HG03103 (cell line): ENCODE results near the gene ANXA2.
"Not testable (repeated sequence)": the region's sequence is repeated elsewhere in the genome, so short reads cannot be mapped to it uniquely, and the experiment has no call there.

Experiments used
- ATAC-seq: cut with Tn5 transposase; IDR thresholded peaks from one replicate; pipeline ENCODE4 v1.9.1; 2021; ENCODE audit warnings: low read depth; ENCODE audit not compliant: unreplicated experiment

The ANXA2 gene

DNA sequence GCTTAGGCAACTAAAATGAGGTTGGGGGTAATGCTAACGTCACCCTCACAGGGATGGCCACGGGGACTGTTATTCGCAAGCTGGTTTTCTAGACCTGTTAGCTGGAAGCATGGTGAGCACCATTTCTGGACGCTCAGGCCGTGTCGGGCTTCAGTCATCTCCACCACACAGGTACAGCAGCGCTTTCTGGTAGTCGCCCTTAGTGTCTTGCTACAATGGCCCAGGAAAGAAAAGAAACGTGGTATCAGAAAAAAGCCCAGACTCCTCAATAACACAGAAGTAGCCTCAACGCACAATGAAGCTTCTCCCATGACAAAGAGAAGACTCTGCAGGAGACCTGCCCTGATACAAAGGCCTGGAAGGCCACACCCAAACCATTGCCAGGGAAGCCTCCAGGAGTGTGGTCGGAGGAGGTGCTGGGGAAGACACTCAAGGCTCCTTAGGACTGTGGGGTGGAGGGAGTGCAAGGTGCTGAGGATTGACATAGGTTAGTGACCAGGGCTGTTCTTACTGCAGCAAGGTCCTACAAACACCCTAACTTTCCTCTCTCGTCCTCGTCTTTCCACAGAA is 50.2 kb downstream of the ANXA2 start:
- no peak for ATAC-seq

DNA sequence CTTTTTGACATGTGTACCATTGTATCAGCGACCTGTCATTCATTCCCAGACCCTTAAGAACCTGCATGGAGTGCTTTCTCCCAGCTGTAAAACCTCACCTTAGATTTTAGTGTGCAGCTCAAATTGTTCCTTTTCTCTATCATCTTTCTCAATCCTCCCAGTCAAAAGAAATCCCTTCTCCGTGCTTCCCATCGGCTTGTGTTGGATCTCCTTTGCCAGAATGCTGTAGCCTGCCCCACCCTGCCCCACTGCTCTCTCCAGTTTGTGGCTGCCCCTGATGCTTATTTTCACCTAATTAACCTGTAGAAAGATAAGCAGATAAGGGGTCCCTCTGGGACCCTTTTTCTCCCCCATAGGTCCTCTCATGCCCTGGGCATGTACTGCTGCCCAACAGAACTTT is 51.1 kb downstream of the ANXA2 start:
- ATAC-seq, result no peak

DNA sequence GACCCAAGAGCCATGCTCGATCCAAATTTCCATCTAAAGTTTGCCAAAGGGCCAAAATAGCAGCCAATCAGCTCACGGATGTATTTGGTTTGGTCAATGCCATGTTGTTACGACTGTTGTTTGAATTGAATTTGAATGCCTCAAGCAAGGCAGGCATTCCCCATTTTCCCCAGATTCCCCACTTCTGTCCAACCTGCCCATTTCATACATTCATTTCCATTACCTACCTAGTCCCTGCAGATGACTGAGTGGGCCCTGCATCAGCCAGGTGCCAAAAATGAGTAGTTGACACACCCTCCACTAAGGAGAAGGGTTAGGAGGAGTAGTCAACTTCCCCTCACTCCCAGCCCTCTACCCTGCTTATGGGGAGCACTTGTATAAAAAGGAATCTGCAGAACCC is 51.7 kb downstream of the ANXA2 start:
- ATAC-seq, result no peak

DNA sequence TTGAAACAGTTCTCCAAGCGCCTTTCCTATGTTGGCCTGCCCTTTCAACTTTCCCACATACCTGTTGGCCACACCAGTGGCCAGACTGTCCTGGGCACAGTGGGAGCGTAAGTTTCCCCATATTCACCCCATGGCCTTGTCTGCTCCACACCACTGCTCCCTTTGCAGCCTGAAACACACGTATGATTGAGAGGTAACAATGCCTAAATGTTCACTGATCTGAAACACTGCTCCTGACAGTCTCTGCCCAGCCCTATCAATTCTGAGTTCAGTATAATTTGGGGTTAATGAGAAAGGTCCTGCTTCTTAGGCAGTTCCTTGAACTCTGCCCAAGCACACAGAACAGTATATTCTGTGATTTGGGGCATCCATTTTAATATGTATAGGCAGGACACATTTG is 52.2 kb downstream of the ANXA2 start:
- ATAC-seq, result no peak

DNA sequence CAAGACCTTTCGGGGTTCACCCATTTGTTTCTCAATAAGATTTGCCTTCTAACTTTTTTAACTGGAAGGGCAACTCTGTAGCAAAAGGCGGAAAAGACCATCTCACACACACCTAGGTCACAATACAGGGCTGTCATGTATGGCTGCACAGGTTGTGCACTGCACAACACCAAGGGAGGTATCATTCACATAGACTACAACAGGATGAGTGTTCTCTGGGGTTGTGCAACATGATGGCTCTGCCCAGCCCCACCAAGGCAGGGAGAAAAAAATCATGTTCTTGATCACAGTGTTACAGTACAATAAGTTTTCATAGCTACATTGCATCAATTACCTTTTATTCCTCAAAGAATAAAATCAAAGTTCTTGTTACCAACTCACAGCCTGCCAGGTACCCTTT is 52.8 kb downstream of the ANXA2 start:
- ATAC-seq, result no peak

DNA sequence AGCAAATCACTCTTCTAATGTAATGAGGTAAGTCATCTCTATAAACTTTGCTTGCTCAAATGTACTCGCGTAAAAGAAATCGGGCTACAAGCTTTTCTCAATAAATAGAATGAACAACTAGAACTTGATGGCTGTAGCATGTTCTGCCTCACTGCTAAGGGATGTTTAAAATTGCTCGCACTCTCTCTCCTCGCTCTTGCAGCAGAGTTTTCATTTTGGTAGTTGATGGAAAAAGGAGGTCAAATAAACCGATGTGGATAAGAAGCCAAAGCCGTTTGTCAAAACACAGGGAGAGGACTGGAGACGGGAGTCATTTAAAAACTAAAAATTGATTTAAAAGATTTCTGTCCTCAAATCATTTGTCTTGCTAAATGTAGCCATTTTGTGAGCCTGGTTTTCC is 53.3 kb downstream of the ANXA2 start:
- no peak for ATAC-seq

DNA sequence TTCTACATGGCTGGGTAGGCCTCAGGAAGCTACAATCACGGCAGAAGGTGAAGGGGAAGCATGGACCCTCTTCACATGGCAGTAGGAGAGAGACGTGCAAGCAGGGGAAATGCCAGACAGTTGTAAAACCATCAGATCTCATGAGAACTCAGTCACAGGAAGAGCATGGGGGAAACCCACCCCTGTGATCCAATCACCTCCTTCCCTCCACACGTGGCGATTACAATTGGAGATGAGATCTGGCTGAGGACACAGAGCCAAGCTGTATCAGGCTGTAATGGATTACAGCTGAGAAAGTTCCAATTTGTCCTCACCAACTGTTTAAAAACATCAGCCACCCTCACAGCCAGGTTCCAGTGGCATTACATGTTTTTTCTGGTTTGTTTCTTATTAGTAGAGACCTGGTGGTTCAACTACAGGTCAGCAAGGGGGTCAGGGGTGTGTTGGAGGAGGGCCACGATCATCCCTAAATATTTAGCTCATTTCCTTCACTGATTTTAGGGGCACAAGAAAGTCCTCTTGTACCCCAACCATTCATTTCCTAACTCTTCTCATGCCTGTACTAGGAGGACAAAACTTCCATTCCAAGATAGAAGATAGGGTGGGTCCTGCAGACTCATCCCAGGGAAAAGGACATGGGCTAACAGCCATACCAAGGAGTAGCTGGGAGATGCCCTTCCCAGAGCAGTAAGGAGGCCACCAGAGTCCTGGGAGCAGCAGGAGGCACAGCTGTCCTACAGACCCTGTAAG is 54.4 kb downstream of the ANXA2 start:
- ATAC-seq, result no peak

DNA sequence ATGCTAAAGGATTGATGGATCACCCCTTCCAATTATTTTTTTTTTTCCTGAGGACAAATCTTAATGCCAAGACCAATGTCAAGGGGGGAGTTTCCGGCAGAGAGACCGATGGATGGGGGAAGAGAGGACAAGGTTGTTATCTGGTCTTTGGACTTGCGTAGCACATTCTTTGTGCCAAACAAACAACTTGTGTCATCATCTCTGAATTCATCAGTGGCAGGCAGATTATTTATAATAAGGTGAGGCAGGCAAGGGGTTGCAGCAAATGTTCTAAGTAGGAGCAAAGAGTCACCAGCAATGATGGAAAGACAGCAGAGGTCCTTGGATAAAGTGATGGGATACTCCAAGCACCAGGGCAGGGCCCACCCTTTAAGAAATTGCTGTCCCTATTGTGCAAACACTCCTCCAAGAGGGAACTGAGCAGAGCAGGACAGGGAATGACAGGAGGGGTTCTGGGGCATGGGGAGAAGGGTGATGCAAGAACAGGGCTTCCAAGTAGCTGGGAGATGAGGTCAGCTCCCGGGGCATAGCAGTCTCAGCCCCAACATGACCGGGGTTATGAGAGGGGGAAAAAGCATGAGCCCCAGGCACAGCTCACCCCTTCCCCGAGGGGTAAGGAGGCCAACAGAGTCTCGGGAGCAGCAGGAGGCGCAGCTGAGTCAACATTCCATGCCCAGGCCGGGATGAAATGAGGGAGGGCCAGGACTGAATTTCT is 57.4 kb downstream of the ANXA2 start:
- ATAC-seq, result no peak

DNA sequence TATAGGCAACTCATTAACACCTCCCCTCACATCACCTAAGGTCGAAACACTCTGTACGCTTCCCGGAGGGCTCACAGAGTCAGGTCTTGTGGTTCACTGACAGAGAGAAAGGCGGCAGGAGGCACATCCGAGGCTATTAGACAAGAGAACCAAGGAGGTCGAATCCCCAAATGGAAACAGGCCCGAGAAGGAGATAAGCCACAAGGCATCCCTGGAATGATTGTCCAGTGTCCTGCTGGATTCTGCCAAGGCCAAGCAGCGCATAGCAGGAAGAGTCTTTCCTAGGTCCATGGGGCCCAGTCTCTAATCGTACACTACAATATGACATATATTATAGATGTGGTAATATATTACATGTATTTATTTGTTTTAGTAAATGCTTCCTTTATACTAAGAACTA is 58.5 kb downstream of the ANXA2 start:
- no peak for ATAC-seq

DNA sequence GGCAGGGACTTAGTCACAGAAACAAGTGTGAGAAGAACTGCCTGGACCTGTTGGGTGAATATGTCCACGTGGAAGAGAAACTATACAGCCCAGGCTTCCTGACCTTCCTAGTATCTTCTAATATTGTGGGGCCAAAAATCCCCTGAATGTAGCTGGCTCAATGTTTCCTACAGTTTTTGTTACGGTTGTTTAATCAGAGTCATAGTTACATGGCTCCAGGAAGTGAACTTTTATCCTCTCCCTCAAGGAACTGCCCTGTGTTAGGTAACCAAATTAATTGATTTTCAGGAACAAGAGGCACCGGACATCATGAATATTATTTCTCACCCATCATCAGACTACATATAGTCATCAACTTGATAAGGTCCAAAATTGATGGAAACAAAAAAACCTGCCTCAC is 59.0 kb downstream of the ANXA2 start:
- ATAC-seq, result no peak

DNA sequence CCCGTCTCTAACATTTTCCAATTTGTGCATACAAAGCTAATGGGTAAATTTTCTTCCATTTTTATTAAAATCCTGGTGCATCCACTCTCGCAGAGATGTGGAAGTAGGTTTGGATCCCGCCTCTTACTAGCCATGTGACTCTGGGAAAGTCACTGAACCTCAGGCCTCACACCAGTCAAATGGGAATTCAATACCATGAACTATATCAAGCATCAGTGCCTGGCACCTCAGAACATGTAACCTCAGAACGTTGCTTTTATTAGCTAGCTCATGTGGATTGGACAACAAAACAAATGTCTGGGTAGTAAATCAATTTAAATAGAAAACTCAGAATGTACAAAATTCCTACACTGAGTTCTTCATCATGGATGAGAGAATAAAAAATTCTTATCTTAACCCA is 60.7 kb downstream of the ANXA2 start:
- ATAC-seq, result no peak

DNA sequence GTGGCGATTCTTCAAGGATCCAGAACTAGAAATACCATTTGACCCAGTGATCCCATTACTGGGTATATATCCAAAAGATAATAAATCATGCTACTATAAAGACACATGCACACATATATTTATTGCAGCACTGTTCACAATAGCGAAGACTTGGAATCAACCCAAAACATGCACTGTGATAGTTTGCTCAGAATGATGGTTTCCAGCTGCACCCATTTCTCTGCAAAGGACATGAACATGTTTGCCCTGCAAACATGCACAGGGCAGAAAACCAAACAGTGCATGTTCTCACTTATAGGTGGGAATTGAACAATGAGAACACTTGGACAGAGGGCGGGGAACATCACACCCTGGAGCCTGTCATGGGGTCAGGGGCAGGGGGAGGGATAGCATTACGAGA is 62.5 kb downstream of the ANXA2 start:
- ATAC-seq, result not testable (repeated sequence)

DNA sequence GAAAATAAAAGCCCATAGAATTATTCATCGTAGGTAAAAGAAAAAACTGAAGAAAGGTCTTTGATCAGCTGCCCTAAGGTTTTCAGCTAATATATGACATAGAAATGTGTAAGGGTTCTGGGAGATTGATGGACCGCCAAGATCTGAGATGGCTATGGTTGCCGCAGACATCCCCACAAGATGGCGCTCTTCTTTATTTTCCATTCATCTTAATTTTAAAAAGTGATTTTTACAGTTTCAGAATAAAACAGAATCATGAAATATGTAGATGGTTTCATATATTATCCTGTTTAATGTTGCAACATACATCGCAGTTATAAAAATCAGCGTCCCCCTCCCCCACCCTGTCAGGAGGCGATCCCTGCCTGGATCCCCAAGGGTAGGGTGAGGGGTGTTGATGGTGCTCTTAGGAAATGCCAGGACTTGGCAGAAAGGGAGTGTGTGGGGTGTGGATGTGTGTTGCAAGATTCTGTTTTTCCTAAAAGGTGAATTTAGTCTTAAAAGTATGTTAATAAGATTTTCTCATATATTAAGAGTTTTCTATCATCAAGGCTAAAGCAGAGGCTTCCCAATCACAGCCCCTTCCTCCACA is 68.8 kb downstream of the ANXA2 start:
- no peak for ATAC-seq

DNA sequence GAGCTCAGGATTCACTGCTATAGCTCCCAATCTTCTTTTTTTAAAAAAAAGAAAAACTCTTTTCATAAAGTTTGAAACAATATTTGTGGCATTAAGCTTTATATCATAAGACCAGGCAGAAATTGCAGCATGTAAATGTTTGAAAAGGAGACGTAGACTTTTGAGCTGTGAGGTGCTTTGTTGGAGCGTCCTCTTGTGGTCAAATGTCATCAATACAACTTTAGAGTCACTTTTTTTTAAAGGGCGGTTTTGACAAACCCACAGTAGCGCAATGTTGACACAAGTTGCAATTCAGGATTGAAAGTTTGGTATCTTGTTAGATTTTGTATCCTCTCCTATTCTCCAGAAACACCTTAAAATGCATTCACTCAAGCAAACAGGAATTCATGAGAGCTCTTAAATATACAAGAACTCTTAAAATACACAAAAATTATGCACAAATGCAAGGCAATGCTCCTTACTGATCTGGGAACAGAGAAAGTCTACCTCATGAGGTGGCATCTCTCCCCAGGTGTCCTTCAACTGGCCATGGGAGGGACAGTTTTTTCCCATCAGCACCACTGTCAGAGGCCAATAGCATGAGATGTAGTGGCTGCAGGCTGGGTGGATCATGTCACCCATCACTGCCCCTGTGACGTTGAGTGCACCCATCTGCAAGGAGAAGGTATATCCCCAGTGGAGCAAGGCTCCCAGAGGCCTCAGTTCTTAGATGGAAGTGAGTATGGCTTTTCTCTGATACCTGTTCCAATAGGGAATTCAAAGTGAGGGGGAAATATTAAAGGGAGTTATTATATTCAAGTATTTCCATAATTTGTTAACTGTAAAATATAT is 70.7 kb downstream of the ANXA2 start:
- no peak for ATAC-seq

DNA sequence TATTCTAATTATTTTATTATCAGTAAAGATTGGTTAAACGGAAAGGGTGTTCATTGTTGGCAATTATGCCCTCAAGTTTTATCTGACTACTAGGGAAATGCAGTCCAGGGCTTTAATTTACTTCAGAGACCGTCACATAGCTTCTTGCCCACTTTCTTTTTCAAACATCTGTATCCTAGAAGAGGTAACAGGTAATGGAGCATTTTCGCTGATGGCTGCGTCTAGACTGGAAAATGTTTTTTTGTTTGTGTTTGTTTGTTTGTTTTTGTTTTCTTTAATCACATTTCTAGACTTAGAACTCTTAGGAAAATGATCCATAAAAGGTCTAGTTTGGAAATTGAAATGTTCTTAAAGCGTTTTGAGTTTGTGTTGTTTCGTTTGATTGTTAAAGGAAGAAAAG is 71.4 kb downstream of the ANXA2 start:
- ATAC-seq, result no peak

DNA sequence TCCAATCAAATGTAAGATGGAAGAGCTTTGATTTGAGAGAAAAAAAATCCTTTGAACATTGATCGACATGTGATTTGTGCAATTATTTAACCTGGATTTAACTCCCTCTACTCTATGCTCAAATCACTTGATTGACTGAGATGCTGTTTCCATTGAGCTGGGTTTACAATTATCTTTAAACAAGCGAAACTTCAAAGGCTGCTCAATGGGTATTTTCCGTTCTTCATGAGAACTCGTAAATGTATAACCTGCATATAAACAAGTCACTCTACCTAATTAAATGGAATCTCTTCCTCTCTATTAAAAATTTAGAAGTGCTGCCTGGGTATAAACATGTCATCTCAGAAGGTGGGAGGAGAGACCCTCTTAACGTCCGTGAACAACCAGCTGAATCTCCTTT is 71.9 kb downstream of the ANXA2 start:
- ATAC-seq, result no peak

DNA sequence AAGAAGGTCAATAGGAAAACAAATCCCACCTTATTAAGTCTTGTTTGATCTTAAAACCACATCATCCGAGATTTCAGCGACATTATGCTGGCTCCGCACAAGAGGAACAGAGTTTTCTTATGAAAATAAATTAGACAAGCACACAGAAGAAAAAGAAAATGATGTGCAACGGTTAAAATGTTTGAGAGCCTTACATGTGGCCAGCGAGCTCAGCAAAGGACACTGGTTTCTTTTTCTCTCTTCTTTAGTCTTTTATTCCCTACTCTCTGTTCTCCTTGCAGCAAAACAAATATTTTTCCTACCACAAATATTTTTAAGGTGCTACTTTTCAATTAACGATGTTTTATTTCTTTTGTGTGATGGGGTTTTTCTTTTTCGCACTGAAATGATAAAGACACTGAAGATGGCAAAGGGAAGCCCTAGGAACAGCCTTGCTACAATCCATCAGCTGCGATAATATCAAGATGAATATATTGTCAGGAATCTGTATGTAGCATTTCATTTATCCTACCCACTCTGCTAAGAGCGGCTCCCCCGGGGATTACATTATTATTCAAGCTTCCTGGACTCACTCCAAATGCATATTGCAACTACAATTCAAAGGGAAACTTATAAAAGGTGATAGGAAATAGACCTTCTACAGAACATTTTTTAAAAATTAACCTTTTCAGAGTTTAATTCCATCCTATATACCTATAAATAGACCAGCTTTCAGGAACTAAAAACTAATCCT is 72.9 kb downstream of the ANXA2 start:
- no peak for ATAC-seq

DNA sequence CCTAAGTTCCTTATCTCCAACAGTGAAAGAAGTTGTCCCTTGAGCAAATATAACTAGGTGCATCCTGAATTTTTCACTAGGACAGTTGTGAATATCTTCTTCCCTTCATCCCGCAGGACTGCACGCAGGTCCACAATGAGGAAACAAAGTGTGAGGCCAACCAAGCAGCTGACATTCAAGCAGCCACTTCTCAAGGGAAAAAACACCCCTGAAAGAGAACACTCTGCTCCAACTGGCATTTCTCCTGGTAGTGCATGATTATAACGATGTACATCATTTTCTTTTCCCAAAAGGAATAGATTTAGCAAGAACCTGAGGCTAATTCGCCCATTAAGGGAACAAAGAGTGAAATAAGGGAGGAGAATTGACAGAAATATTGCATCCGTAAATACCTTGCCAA is 74.5 kb downstream of the ANXA2 start:
- ATAC-seq, result no peak

DNA sequence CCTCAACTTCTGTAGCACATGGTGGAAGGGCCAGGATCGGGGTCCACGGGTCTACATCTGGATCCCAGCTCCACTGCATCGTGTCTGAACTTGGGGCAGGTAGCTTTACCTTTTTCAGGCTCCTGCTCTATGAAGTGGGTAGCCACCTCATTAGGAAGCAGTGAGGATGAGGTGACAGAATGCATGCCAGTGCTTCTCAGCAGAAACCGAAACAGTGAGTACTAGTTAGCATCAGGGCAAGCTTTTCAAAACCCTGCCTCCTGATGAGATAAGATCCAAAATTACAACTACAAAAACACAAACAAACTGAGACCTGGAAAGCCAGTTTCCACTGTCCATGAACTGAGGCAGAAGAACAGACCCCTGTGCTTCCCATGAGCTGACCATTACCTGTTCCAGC is 77.4 kb downstream of the ANXA2 start:
- no peak for ATAC-seq

DNA sequence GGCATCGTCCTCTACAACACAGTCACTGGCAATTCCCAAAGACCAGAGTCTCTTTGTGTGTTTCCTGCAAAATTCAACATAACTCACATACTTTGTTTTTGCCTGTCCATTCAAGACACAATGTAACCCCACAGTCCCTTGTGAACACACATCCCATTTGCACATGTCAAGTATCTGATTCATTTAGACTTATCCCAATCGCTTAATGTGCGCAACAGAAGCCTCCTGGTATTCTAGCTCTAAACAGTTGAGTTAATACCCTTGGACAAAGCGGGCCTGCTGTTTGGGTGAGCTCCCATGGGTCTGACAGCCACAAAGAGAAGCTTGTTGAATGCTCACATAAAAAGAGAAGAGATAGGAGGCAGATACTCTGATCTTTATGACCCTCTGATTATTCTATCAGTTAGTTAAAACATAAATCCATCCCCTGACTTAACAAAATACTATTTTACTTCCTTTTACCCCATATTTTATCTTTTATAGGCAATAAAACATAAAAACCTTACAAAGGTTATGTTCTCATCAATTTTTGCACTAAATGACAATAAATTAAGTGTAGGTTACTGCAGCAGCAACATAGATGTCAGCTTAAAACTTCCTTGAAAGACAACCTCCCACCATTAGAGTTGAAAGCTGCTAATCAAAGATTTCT is 79.4 kb downstream of the ANXA2 start:
- ATAC-seq, result no peak
